ENCODE measurements around the gene PSTPIP1. TPM values are rescaled to one million over a fixed set of nuclear protein-coding genes. Genes with fewer than 3 reads are reported as not detected.

The PSTPIP1 gene
- total and polyA plus RNA-seq, 2 of the 4 experiments (the other 2 are of a cell fraction): 0.36 to 1.1 TPM

GRCh38 chr15:77033417-77033728 lies 38.4 kb downstream of the PSTPIP1 start:
- Histone ChIP-seq H3K14ac (replicated peaks; ENCODE audit: low read depth, low read length) (no peak overlapping the region), H4K5ac (ENCODE audit: low read depth, low read length) (no peak overlapping the region), H3K18ac (ENCODE audit: low read depth, low read length) (no peak overlapping the region), H4K20me1 (ENCODE audit: insufficient read depth, low read length) (peaks cover 4% of the 10 kb centered on the region; the same call in 1 of the 2 replicates), H2AK5ac (ENCODE audit: low read depth, low read length) (no peak overlapping the region), H3K4ac (ENCODE audit: low read depth, low read length) (no peak overlapping the region), H3K36me3 (ENCODE audit: control insufficient read depth, insufficient read depth, low read length) (peaks cover 8% of the 10 kb centered on the region), H3K27ac (ENCODE audit: insufficient read depth, low read length) (no peak overlapping the region), H3K9ac (ENCODE audit: low read depth, low read length) (no peak overlapping the region), H2AFZ (replicated peaks; ENCODE audit: low read length, poor library complexity) (no peak overlapping the region), H3K56ac (ENCODE audit: extremely low read depth, insufficient read depth, low read length) (no peak overlapping the region), H3K23ac (ENCODE audit: low read depth, low read length) (no peak overlapping the region), H2BK20ac (ENCODE audit: low read depth, low read length) (no peak overlapping the region), H2BK5ac (ENCODE audit: low read depth, low read length, poor library complexity, severe bottlenecking) (no peak overlapping the region), H3K4me2 (ENCODE audit: low read depth, low read length) (no peak overlapping the region), H2BK15ac (ENCODE audit: low read depth, low read length) (no peak overlapping the region), H3K9me1 (ENCODE audit: insufficient read depth, low read length) (peaks cover 8% of the 10 kb centered on the region), H3K27me3 (ENCODE audit: control insufficient read depth, insufficient read depth, low read length) (no peaks in the 10 kb centered on the region), H3K4me1 (ENCODE audit: control insufficient read depth, insufficient read depth, low read length) (0 out of 2 replicates have a peak, but pooled peaks cover 2% of the 10 kb centered on the region), H3K4me3 (ENCODE audit: insufficient read depth, low read depth, low read length) (no peak overlapping the region), H3K79me1 (ENCODE audit: low read depth in 1 of 2, low read length in 2 of 2) (peaks cover 0 to 14% of the 10 kb centered on the region in 2 experiments; a peak in 1 of 4 replicates), H3K9me3 (ENCODE audit: control insufficient read depth, insufficient read depth, low read length) (no peaks in the 10 kb centered on the region), H4K91ac (ENCODE audit: insufficient read depth, low read depth, low read length) (no peak overlapping the region), H4K8ac (ENCODE audit: low read depth in 2 of 2, low read length in 2 of 2) (no peak overlapping the region), H2BK120ac (ENCODE audit: low read depth, low read length) (no peak overlapping the region), H2AK9ac (replicated peaks; ENCODE audit: low read depth, low read length, poor library complexity) (no peak overlapping the region)
- CTCF ChIA-PET: no interaction called here
- no peak for DNase-seq
- dilution Hi-C loops (cut with HindIII; ENCODE audit: low sequenced_read_pairs, unreplicated experiment) (no loop called here), in situ Hi-C loops (cut with MboI; ENCODE audit: low sequenced_read_pairs) (no loop called here), intact Hi-C loops (cut with micrococcal nuclease) (no loop called here)
- BruUV-seq (replicated peaks): no TSS peak
- ATAC-seq (ENCODE audit: low read depth): no peak
- no peak for TF ChIP-seq BHLHE40 (IDR thresholded peaks at IDR 0.05; ENCODE audit: low read depth, low read length)
- TF ChIP-seq RCOR1 (IDR thresholded peaks at IDR 0.05; ENCODE audit: insufficient replicate concordance, low read length): no peak
- no peak for TF ChIP-seq SMC3 (IDR thresholded peaks at IDR 0.05; ENCODE audit: low read depth, low read length)
- no peak for TF ChIP-seq MAZ (IDR thresholded peaks at IDR 0.05; ENCODE audit: borderline replicate concordance, low read depth, low read length)
- no peak for TF ChIP-seq RFX5 (IDR thresholded peaks at IDR 0.05; ENCODE audit: low read depth, low read length)
- no peak for TF ChIP-seq CEBPB (IDR thresholded peaks at IDR 0.05; ENCODE audit: low read depth, low read length)
- no peak for TF ChIP-seq MXI1 (IDR thresholded peaks at IDR 0.05; ENCODE audit: borderline replicate concordance, low read depth, low read length)
- no peak for TF ChIP-seq NFE2L2 (IDR thresholded peaks at IDR 0.05; ENCODE audit: low read depth, low read length)
- TF ChIP-seq MAFK (IDR thresholded peaks at IDR 0.05; ENCODE audit: low read depth, low read length): no peak
- no peak for TF ChIP-seq RAD21 (IDR thresholded peaks at IDR 0.05; ENCODE audit: low read length)
- no peak for TF ChIP-seq POLR2A (IDR thresholded peaks at IDR 0.05; ENCODE audit: low read depth, low read length)
- TF ChIP-seq FOS (IDR thresholded peaks at IDR 0.05; ENCODE audit: low read depth, low read length): no peak
- TF ChIP-seq ELK1 (IDR thresholded peaks at IDR 0.05; ENCODE audit: borderline replicate concordance, low read depth, low read length): no peak
- TF ChIP-seq CTCF (conservative IDR thresholded peaks at IDR 0.05; ENCODE audit: low read depth, low read length): no peak
- no peak for TF ChIP-seq CHD1 (IDR thresholded peaks at IDR 0.05; ENCODE audit: low read depth, low read length)
- no peak for TF ChIP-seq USF2 (IDR thresholded peaks at IDR 0.05; ENCODE audit: low read depth, low read length)
- WGBS, 2 experiments (ENCODE audit: extremely low coverage in 2 of 2, insufficient read length in 1 of 2): 83% methylated on average over 1 of the region's 4 CpGs; no CpG with 5 or more reads in 1 of the 2 experiments
- POLR2A ChIA-PET (ENCODE audit: unreplicated experiment): no interaction called here
